HEK293 (cell line): ENCODE data around the gene TSSK3.

Experiments used
- CTCF ChIA-PET: fragments of 350-600 bp; formaldehyde crosslinking; extraction: SDS; loops from one replicate; lab custom pipeline; 2021; ENCODE audit warnings: antibody characterized with exemption; lab: Yijun Ruan, JAX
- POLR2A ChIA-PET: fragments of 300-600 bp; formaldehyde crosslinking; extraction: SDS; loops from one replicate; lab custom pipeline; 2020; ENCODE audit warnings: antibody characterized with exemption, inconsistent platforms; lab: Yijun Ruan, JAX
- H3K27ac ChIP-seq: fragments of 200-500 bp; sonication (Bioruptor generic); 2 replicates; pipeline ENCODE4 v1.5.1; 2014; ENCODE audit warnings: low read depth, low read length, control low read depth, inconsistent platforms; ENCODE audit errors: extremely low read depth
- H3K36me3 ChIP-seq, 2 experiments: fragments of 200-500 bp in 1 of 2; sonication (Bioruptor generic) in 1 of 2; 1 replicate in 1 of 2; 2 replicates in 1 of 2; pipeline ENCODE4 v1.5.1; 2014 to 2017; ENCODE audit warnings: inconsistent platforms in 2 of 2, low read length in 2 of 2; ENCODE audit not compliant: control insufficient read depth in 2 of 2, insufficient read depth in 1 of 2
- H3K4me1 ChIP-seq: fragments of 200-500 bp; sonication (Bioruptor generic); 2 replicates; pipeline ENCODE4 v1.5.1; 2014; ENCODE audit warnings: mild to moderate bottlenecking, low read length, inconsistent platforms; ENCODE audit not compliant: control insufficient read depth, insufficient read depth
- H3K4me3 ChIP-seq: 2 replicates; pipeline ENCODE4 v1.5.1; 2011; ENCODE audit warnings: low read depth, mild to moderate bottlenecking, control low read depth, low read length, moderate library complexity
- H3K9me3 ChIP-seq: fragments of 200-500 bp; sonication (Bioruptor generic); 2 replicates; pipeline ENCODE4 v1.5.1; 2014; ENCODE audit warnings: low read depth, low read length, inconsistent platforms; ENCODE audit not compliant: control insufficient read depth, insufficient read depth
- BCL11A ChIP-seq: fragments of 450-650 bp; formaldehyde crosslinking; IDR thresholded peaks from 2 replicates; pipeline ENCODE4 v1.5.1; 2016; ENCODE audit warnings: low read depth, missing biosample characterization, missing genetic modification characterization
- KLF7 ChIP-seq: fragments of 450-650 bp; formaldehyde crosslinking; IDR thresholded peaks from 2 replicates; pipeline ENCODE4 v1.5.1; 2016; ENCODE audit warnings: missing biosample characterization, missing genetic modification characterization, borderline replicate concordance
- MZF1 ChIP-seq: fragments of 450-650 bp; formaldehyde crosslinking; IDR thresholded peaks from 2 replicates; pipeline ENCODE4 v1.5.1; 2017; ENCODE audit warnings: missing biosample characterization, missing genetic modification characterization, borderline replicate concordance
- PRDM1 ChIP-seq: fragments of 450-650 bp; formaldehyde crosslinking; IDR thresholded peaks from 2 replicates; pipeline ENCODE4; 2016; ENCODE audit warnings: missing biosample characterization, missing genetic modification characterization
- PRDM10 ChIP-seq: fragments of 450-650 bp; formaldehyde crosslinking; IDR thresholded peaks from 2 replicates; pipeline ENCODE4 v1.5.1; 2016; ENCODE audit warnings: missing biosample characterization, missing genetic modification characterization
- PRDM2 ChIP-seq: fragments of 450-650 bp; formaldehyde crosslinking; IDR thresholded peaks from 2 replicates; pipeline ENCODE4 v1.5.1; 2016; ENCODE audit warnings: missing biosample characterization, missing genetic modification characterization, borderline replicate concordance
- REST ChIP-seq: fragments of 450-650 bp; formaldehyde crosslinking; IDR thresholded peaks from 2 replicates; pipeline ENCODE4 v1.5.1; 2016; ENCODE audit warnings: missing biosample characterization, missing genetic modification characterization
- SETDB1 ChIP-seq: IDR thresholded peaks from one replicate; pipeline ENCODE4 v1.6.1; 2017; ENCODE audit warnings: mild to moderate bottlenecking, low read length, moderate library complexity, mixed read lengths; ENCODE audit not compliant: insufficient read length
- WT1 ChIP-seq: fragments of 450-650 bp; formaldehyde crosslinking; IDR thresholded peaks from 2 replicates; pipeline ENCODE4 v1.5.1; 2016; ENCODE audit warnings: missing biosample characterization, missing genetic modification characterization
- YY1 ChIP-seq: fragments of 450-650 bp; formaldehyde crosslinking; IDR thresholded peaks from 2 replicates; pipeline ENCODE4 v1.5.1; 2018; ENCODE audit warnings: missing biosample characterization, missing genetic modification characterization
- ZBTB17 ChIP-seq: fragments of 450-650 bp; formaldehyde crosslinking; IDR thresholded peaks from 2 replicates; pipeline ENCODE4 v1.5.1; 2016; ENCODE audit warnings: missing biosample characterization, missing genetic modification characterization
- ZBTB20 ChIP-seq: fragments of 450-650 bp; formaldehyde crosslinking; IDR thresholded peaks from 2 replicates; pipeline ENCODE4 v1.5.1; 2016; ENCODE audit warnings: missing biosample characterization, missing genetic modification characterization
- ZEB2 ChIP-seq: fragments of 450-650 bp; formaldehyde crosslinking; IDR thresholded peaks from 2 replicates; pipeline ENCODE4 v1.5.1; 2016; ENCODE audit warnings: missing biosample characterization, missing genetic modification characterization
- ZNF140 ChIP-seq: fragments of 450-650 bp; formaldehyde crosslinking; IDR thresholded peaks from 2 replicates; pipeline ENCODE4 v1.5.1; 2016; ENCODE audit warnings: missing biosample characterization, missing genetic modification characterization
- ZNF266 ChIP-seq: fragments of 450-650 bp; formaldehyde crosslinking; IDR thresholded peaks from 2 replicates; pipeline ENCODE4 v1.5.1; 2016; ENCODE audit warnings: missing biosample characterization, missing genetic modification characterization, low read depth
- ZNF335 ChIP-seq: fragments of 450-650 bp; formaldehyde crosslinking; conservative IDR thresholded peaks from 2 replicates; pipeline ENCODE4 v1.5.1; 2016; ENCODE audit warnings: missing biosample characterization, missing genetic modification characterization
- ZNF341 ChIP-seq: fragments of 450-650 bp; formaldehyde crosslinking; IDR thresholded peaks from 2 replicates; pipeline ENCODE4; 2016; ENCODE audit warnings: low read depth, missing biosample characterization, missing genetic modification characterization
- ZNF391 ChIP-seq: fragments of 450-650 bp; formaldehyde crosslinking; IDR thresholded peaks from 2 replicates; pipeline ENCODE4 v1.5.1; 2016; ENCODE audit warnings: low read depth, missing biosample characterization, missing genetic modification characterization, borderline replicate concordance
- ZNF398 ChIP-seq: fragments of 450-650 bp; formaldehyde crosslinking; IDR thresholded peaks from 2 replicates; pipeline ENCODE4 v1.5.1; 2017; ENCODE audit warnings: missing biosample characterization, missing genetic modification characterization
- ZNF561 ChIP-seq: fragments of 450-650 bp; IDR thresholded peaks from 2 replicates; pipeline ENCODE4 v1.5.1; 2018; ENCODE audit warnings: missing biosample characterization, missing genetic modification characterization, borderline replicate concordance
- ZNF76 ChIP-seq: fragments of 450-650 bp; formaldehyde crosslinking; IDR thresholded peaks from 2 replicates; pipeline ENCODE4; 2016; ENCODE audit warnings: low read depth, missing biosample characterization, missing genetic modification characterization, borderline replicate concordance
- ZNF837 ChIP-seq: fragments of 450-650 bp; formaldehyde crosslinking; IDR thresholded peaks from 2 replicates; pipeline ENCODE4 v1.5.1; 2016; ENCODE audit warnings: missing biosample characterization, missing genetic modification characterization

Gene TSSK3

DNA sequence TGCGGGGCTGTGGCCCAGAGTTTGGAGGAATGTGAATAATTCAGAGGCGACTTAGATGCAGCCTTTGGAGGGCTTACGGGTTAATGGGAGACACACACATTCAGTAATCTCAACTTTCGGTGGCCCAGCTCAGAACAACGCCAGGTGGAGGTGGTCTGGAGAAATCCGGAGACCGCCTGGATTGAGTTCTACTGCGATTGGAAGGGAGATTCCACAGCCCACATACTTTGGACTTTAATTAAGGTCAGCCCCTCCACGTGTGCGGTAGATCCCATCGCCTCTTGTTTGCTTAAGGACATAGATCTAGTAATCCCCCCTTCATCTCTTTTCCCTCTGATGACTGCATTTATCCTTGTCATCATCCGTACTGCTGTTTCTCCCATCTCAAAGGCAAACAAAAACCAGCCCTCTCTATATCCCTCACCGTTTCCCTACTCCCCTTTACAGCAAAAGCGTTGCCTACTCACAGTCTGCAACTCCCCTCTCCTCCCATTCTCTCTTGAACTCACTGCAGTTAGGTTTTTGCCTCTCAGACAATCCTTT, 32.6 kb downstream of the TSSK3 start:
- ChIA-PET POLR2A (interaction anchor here (0.5 to 2.0 kb wide), 24 partner anchors 9 to 686 kb away, joined by 3 to 36 read pairs (median 5); partner anchors contain the start of genes AZIN2, HDAC1, IQCC and KHDRBS1), CTCF (interaction anchor here (0.6 to 1.0 kb wide), 6 partner anchors 12 to 607 kb away, joined by 3 to 4 read pairs (median 4); partner anchors contain the start of gene FNDC5)
- Histone ChIP-seq H3K9me3 (no peaks in the 10 kb centered on the region), H3K36me3 (peaks cover 2 to 35% of the 10 kb centered on the region in 2 experiments; a peak in 2 of 3 replicates), H3K4me1 (peaks cover 6% of the 10 kb centered on the region; the same call in 1 of the 2 replicates), H3K4me3 (peak overlapping the region; percentile 50), H3K27ac (peak overlapping the region; percentile 0; the same call in 1 of the 2 replicates)
- 0 out of 2 replicates have a peak, but pooled peaks have one; percentile 12 for TF ChIP-seq MZF1
- TF ChIP-seq ZNF76 (tag by site-specific recombination): no peak
- TF ChIP-seq ZEB2 (tag by site-specific recombination): no peak
- peak; percentile 17; the same call in 1 of the 2 replicates for TF ChIP-seq ZNF341
- TF ChIP-seq SETDB1: peak; percentile 7
- no peak for TF ChIP-seq BCL11A (tag by site-specific recombination)
- TF ChIP-seq YY1 (tag by site-specific recombination): no peak
- peak; percentile 84 for TF ChIP-seq ZBTB17 (tag by site-specific recombination)
- peak; percentile 11; the same call in 1 of the 2 replicates for TF ChIP-seq ZNF391 (tag by site-specific recombination)
- TF ChIP-seq KLF7 (tag by site-specific recombination): no peak
- TF ChIP-seq REST: 0 out of 2 replicates have a peak, but pooled peaks have one; percentile 1
- TF ChIP-seq PRDM1: 0 out of 2 replicates have a peak, but pooled peaks have one; percentile 26
- peak; percentile 62 for TF ChIP-seq WT1
- no peak for TF ChIP-seq PRDM2 (tag by site-specific recombination)
- 0 out of 2 replicates have a peak, but pooled peaks have one; percentile 32 for TF ChIP-seq ZNF561 (tag by site-specific recombination)
- no peak for TF ChIP-seq ZNF140
- TF ChIP-seq ZNF398 (tag by site-specific recombination): peak; percentile 36; the same call in 1 of the 2 replicates
- no peak for TF ChIP-seq ZNF837 (tag by site-specific recombination)
- TF ChIP-seq PRDM10: peak; percentile 95
- TF ChIP-seq ZNF266 (tag by site-specific recombination): no peak
- peak; percentile 72 for TF ChIP-seq ZNF335 (tag by site-specific recombination)
- peak; percentile 81 for TF ChIP-seq ZBTB20
